Keratinocyte (primary cell): Measurements from ENCODE around the gene NBEA. TPM values are rescaled to one million over a fixed set of nuclear protein-coding genes. Genes with fewer than 3 reads are reported as not detected.

Experiments
- DNase-seq: peaks from one replicate; pipeline ENCODE4 v3.0.0-alpha.2; 2011; ENCODE audit warnings: low read depth, missing footprints, low spot score
- FAIRE-seq: peaks from 2 replicates; lab custom pipeline; 2011; peaks lifted over from hg19 to GRCh38; lab: Jason Lieb, UNC
- H2AFZ ChIP-seq: 2 replicates; pipeline ENCODE4 v1.6.0; 2012; ENCODE audit warnings: low read length, control low read depth, inconsistent platforms; ENCODE audit not compliant: control insufficient read depth
- H3K27ac ChIP-seq: 2 replicates; pipeline ENCODE4 v1.5.1; 2011; ENCODE audit warnings: low read length; ENCODE audit not compliant: control insufficient read depth, insufficient read depth
- H3K27me3 ChIP-seq: 3 replicates; pipeline ENCODE4 v1.6.0; 2011; ENCODE audit warnings: low read length; ENCODE audit not compliant: control insufficient read depth, insufficient read depth; ENCODE audit errors: extremely low read depth
- H3K36me3 ChIP-seq, 2 experiments: 2 replicates in 1 of 2; 3 replicates in 1 of 2; pipeline ENCODE4 v1.5.1; 2011; ENCODE audit warnings: low read length in 2 of 2, mild to moderate bottlenecking in 1 of 2; ENCODE audit not compliant: control insufficient read depth in 2 of 2, insufficient read depth in 2 of 2; ENCODE audit errors: extremely low read depth in 1 of 2
- H3K4me1 ChIP-seq: 3 replicates; pipeline ENCODE4 v1.5.1; 2011; ENCODE audit warnings: low read length; ENCODE audit not compliant: control insufficient read depth, insufficient read depth; ENCODE audit errors: extremely low read depth
- H3K4me2 ChIP-seq: 3 replicates; pipeline ENCODE4 v1.6.0; 2011; ENCODE audit warnings: low read depth, low read length; ENCODE audit not compliant: control insufficient read depth, insufficient read depth; ENCODE audit errors: extremely low read depth
- H3K4me3 ChIP-seq, 3 experiments: fragments of 200-600 bp in 1 of 3; sonication (generic) in 1 of 3; 2 replicates in 2 of 3; 3 replicates in 1 of 3; pipeline ENCODE4 v1.5.1; 2011 to 2016; ENCODE audit warnings: low read length in 3 of 3, mild to moderate bottlenecking in 3 of 3, control low read depth in 2 of 3, inconsistent platforms in 1 of 3, low read depth in 1 of 3, mixed read lengths in 1 of 3, mixed run types in 1 of 3, moderate library complexity in 1 of 3; ENCODE audit not compliant: control insufficient read depth in 2 of 3, insufficient read depth in 2 of 3; ENCODE audit errors: extremely low read depth in 1 of 3
- H3K79me2 ChIP-seq: 2 replicates; pipeline ENCODE4 v1.6.0; 2012; ENCODE audit warnings: low read length; ENCODE audit not compliant: control insufficient read depth, insufficient read depth
- H3K9ac ChIP-seq: 3 replicates; pipeline ENCODE4 v1.6.0; 2011; ENCODE audit warnings: low read length; ENCODE audit not compliant: control insufficient read depth, insufficient read depth; ENCODE audit errors: extremely low read depth
- H3K9me1 ChIP-seq: 3 replicates; pipeline ENCODE4 v1.6.0; 2011; ENCODE audit warnings: low read length; ENCODE audit not compliant: control insufficient read depth, insufficient read depth; ENCODE audit errors: extremely low read depth
- H3K9me3 ChIP-seq: 2 replicates; pipeline ENCODE4 v1.5.1; 2012; ENCODE audit warnings: low read depth, low read length; ENCODE audit not compliant: control insufficient read depth
- H4K20me1 ChIP-seq: 3 replicates; pipeline ENCODE4 v1.6.0; 2011; ENCODE audit warnings: low read length; ENCODE audit not compliant: control insufficient read depth, insufficient read depth; ENCODE audit errors: extremely low read depth
- EZH2 ChIP-seq: IDR thresholded peaks from one replicate; pipeline ENCODE4 v1.6.1; 2012; ENCODE audit warnings: inconsistent platforms, mild to moderate bottlenecking, low read length, moderate library complexity
- dilution Hi-C: fragments of 300-500 bp; cut with MboI; formaldehyde crosslinking; loops from one replicate; pipeline ENCODE4 v1.7.0; 2020; ENCODE audit warnings: low sequenced_read_pairs; ENCODE audit not compliant: extremely low pct_ligation_motif_present
- polyA plus RNA-seq, 5 experiments: library from polyadenylated mRNA; depleted of rRNA in 3 of 5; stranded (reverse) in 3 of 5; stranded (forward) in 1 of 5; unstranded in 1 of 5; fragments of >200 nt; gene quantifications; 1 replicate in 1 of 5; 2 replicates in 3 of 5; 3 replicates in 1 of 5; pipeline versions ENCODE4 v1.2.1 to v1.2.3, GENCODE V29; 2011 to 2012; ENCODE audit warnings: missing spikeins in 2 of 5, low read depth in 1 of 5, low replicate concordance in 1 of 5
- TF ChIP-seq, protein P1 (sequence below), 3 experiments: IDR thresholded peaks in 1 of 3; conservative IDR thresholded peaks in 1 of 3; optimal IDR thresholded peaks in 1 of 3; 2 replicates in 2 of 3; 3 replicates in 1 of 3; pipeline versions ENCODE3 to v1.5.1; 2011; ENCODE audit warnings: low read length in 3 of 3, mild to moderate bottlenecking in 3 of 3, moderate library complexity in 2 of 3, control low read depth in 1 of 3, inconsistent platforms in 1 of 3; ENCODE audit not compliant: insufficient read depth in 2 of 3; ENCODE audit errors: extremely low read depth in 1 of 3

The NBEA gene
- polyA plus RNA-seq, 1 donor (not counting 4 experiments of a cell fraction or from before 2014, with no cell fraction given): 0.05 TPM

DNA sequence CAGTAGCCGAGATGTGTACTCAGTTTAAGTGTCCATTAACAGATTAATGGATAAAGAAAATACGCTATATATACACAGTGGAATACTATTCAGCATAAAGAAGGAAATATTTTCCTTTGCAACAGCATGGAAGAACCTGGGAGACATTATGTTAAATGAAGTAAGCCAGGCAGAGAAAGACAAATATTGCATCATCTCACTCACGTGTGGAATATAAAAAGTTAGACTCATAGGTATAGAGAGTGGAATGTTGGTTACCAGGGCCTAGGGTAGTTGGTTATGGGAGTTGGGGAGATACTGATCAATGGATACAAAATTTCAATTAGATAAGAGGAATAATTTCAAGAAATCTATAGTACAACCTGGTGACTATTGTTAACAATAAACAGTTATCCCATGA is 324.3 kb downstream of the NBEA start:
- H3K4me1 ChIP-seq: no peaks in the 10 kb centered on the region
- no peak overlapping the region for H3K4me3 ChIP-seq
- no peaks in the 10 kb centered on the region for H3K9me1 ChIP-seq
- TF ChIP-seq, protein P1, sequence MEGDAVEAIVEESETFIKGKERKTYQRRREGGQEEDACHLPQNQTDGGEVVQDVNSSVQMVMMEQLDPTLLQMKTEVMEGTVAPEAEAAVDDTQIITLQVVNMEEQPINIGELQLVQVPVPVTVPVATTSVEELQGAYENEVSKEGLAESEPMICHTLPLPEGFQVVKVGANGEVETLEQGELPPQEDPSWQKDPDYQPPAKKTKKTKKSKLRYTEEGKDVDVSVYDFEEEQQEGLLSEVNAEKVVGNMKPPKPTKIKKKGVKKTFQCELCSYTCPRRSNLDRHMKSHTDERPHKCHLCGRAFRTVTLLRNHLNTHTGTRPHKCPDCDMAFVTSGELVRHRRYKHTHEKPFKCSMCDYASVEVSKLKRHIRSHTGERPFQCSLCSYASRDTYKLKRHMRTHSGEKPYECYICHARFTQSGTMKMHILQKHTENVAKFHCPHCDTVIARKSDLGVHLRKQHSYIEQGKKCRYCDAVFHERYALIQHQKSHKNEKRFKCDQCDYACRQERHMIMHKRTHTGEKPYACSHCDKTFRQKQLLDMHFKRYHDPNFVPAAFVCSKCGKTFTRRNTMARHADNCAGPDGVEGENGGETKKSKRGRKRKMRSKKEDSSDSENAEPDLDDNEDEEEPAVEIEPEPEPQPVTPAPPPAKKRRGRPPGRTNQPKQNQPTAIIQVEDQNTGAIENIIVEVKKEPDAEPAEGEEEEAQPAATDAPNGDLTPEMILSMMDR (optimal IDR thresholded peaks at IDR 0.05 in 1 of 3, IDR thresholded peaks at IDR 0.05 in 1 of 3, conservative IDR thresholded peaks at IDR 0.05 in 1 of 3; ENCODE audit: extremely low read depth in 1 of 3, insufficient read depth in 2 of 3, low read length in 3 of 3): no peak
- TF ChIP-seq EZH2: no peak
- H3K36me3 ChIP-seq: no peaks in the 10 kb centered on the region
- dilution Hi-C loops: no loop called here
- DNase-seq (no peak), FAIRE-seq (no peak)
- H3K9ac ChIP-seq: no peak overlapping the region
- H3K79me2 ChIP-seq: no peaks in the 10 kb centered on the region
- no peak overlapping the region for H2AFZ ChIP-seq
- no peaks in the 10 kb centered on the region for H3K9me3 ChIP-seq
- no peaks in the 10 kb centered on the region for H3K27me3 ChIP-seq
- no peaks in the 10 kb centered on the region for H4K20me1 ChIP-seq
- no peak overlapping the region for H3K4me2 ChIP-seq
- H3K27ac ChIP-seq: no peak overlapping the region

DNA sequence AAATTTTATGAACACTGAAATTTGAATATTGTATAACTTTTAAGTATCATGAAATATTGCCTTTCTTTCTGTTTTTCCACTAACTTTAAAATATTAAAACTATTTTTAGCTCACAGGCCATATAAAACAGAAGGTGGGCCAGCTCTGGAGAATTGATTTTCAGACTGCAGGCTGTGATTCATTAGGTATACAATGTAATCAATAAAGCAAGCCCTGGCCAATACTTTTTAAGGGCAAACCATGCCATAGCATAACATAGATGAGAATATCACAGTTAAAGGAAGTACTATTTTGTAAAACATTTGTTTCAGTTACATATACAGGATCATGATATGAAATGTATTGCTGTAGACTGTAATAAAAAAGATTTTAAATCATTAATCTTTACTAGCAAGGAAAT is 336.8 kb downstream of the NBEA start:
- dilution Hi-C loops: no loop called here

More for the DNA sequence above, 336.8 kb downstream of the NBEA start:
- Histone ChIP-seq H3K4me3 (no peak overlapping the region), H2AFZ (no peak overlapping the region), H3K27me3 (no peaks in the 10 kb centered on the region), H3K9me3 (no peaks in the 10 kb centered on the region), H3K4me1 (no peaks in the 10 kb centered on the region), H3K9me1 (no peaks in the 10 kb centered on the region), H4K20me1 (no peaks in the 10 kb centered on the region), H3K4me2 (no peak overlapping the region), H3K27ac (no peak overlapping the region), H3K9ac (no peak overlapping the region), H3K79me2 (no peaks in the 10 kb centered on the region), H3K36me3 (no peaks in the 10 kb centered on the region)
- FAIRE-seq (no peak), DNase-seq (no peak)
- TF ChIP-seq, protein P1 (optimal IDR thresholded peaks at IDR 0.05 in 1 of 3, IDR thresholded peaks at IDR 0.05 in 1 of 3, conservative IDR thresholded peaks at IDR 0.05 in 1 of 3; ENCODE audit: extremely low read depth in 1 of 3, insufficient read depth in 2 of 3, low read length in 3 of 3): no peak
- TF ChIP-seq EZH2: no peak
